IMR-90 (cell line): ENCODE measurements around the gene JAKMIP2. TPM values are rescaled to one million over a fixed set of nuclear protein-coding genes. Genes with fewer than 3 reads are reported as not detected.
A peak's percentile ranks its signal among the peaks of the same experiment; 100 is the strongest.

Source experiments
- ATAC-seq: fragments of 200-7000 bp; cut with Tn5 transposase; 2 replicates; pipeline ENCODE4 v1.9.1; 2020; ENCODE audit warnings: low read depth, mild to moderate bottlenecking, moderate library complexity
- BruUV-seq: library from RNA; stranded (reverse); fragments of 400-500 nt; replicated peaks from 2 replicates; lab custom pipeline; 2021; lab: Mats Ljungman, UMichigan
- CTCF ChIA-PET: fragments of 300-600 bp; formaldehyde crosslinking; extraction: SDS; loops from one replicate; lab custom pipeline; 2021; ENCODE audit warnings: antibody characterized with exemption; lab: Yijun Ruan, JAX
- POLR2A ChIA-PET: fragments of 300-600 bp; sonication (Branson Sonifier 250); formaldehyde crosslinking; loops from one replicate; lab custom pipeline; 2022; ENCODE audit warnings: antibody characterized with exemption; ENCODE audit not compliant: unreplicated experiment; lab: Charles Lee
- DNase-seq: peaks from one replicate; pipeline ENCODE4 v3.0.0; 2013
- H2AFZ ChIP-seq: replicated peaks from 2 replicates; pipeline ENCODE3; 2013; ENCODE audit warnings: low read length, mild to moderate bottlenecking; ENCODE audit not compliant: poor library complexity
- H2AK5ac ChIP-seq: 2 replicates; pipeline ENCODE4 v1.6.1; 2013; ENCODE audit warnings: low read depth, low read length, inconsistent platforms
- H2AK9ac ChIP-seq: replicated peaks from 2 replicates; pipeline ENCODE3; 2013; ENCODE audit warnings: mild to moderate bottlenecking, low read depth, low read length, moderate library complexity; ENCODE audit not compliant: poor library complexity
- H2BK120ac ChIP-seq: 2 replicates; pipeline ENCODE4 v1.6.1; 2013; ENCODE audit warnings: low read depth, low read length, inconsistent platforms
- H2BK15ac ChIP-seq: 3 replicates; pipeline ENCODE4 v1.6.1; 2013; ENCODE audit warnings: low read depth, low read length, inconsistent platforms
- H2BK20ac ChIP-seq: 2 replicates; pipeline ENCODE4 v1.6.1; 2013; ENCODE audit warnings: low read depth, mild to moderate bottlenecking, inconsistent platforms, low read length, moderate library complexity
- H2BK5ac ChIP-seq: 2 replicates; pipeline ENCODE4 v1.6.1; 2013; ENCODE audit warnings: mild to moderate bottlenecking, low read depth, low read length, inconsistent platforms; ENCODE audit not compliant: poor library complexity, severe bottlenecking
- H3K14ac ChIP-seq: replicated peaks from 2 replicates; pipeline ENCODE4 v1.6.1; 2013; ENCODE audit warnings: low read depth, low read length, inconsistent platforms
- H3K18ac ChIP-seq: 2 replicates; pipeline ENCODE4 v1.6.1; 2013; ENCODE audit warnings: low read depth, low read length, control low read depth
- H3K23ac ChIP-seq: 2 replicates; pipeline ENCODE4 v1.6.1; 2013; ENCODE audit warnings: low read depth, low read length, inconsistent platforms
- H3K27ac ChIP-seq: 2 replicates; pipeline ENCODE4 v1.5.1; 2013; ENCODE audit warnings: mild to moderate bottlenecking, control low read depth, low read length; ENCODE audit not compliant: insufficient read depth
- H3K27me3 ChIP-seq: 2 replicates; pipeline ENCODE4 v1.6.1; 2013; ENCODE audit warnings: low read length; ENCODE audit not compliant: control insufficient read depth, insufficient read depth
- H3K36me3 ChIP-seq: 2 replicates; pipeline ENCODE4 v1.6.1; 2013; ENCODE audit warnings: low read length, mixed read lengths; ENCODE audit not compliant: control insufficient read depth, insufficient read depth
- H3K4ac ChIP-seq: 2 replicates; pipeline ENCODE4 v1.6.1; 2013; ENCODE audit warnings: low read depth, low read length, inconsistent platforms
- H3K4me1 ChIP-seq: 2 replicates; pipeline ENCODE4 v1.6.1; 2013; ENCODE audit warnings: low read length, mixed read lengths; ENCODE audit not compliant: control insufficient read depth, insufficient read depth
- H3K4me2 ChIP-seq: 2 replicates; pipeline ENCODE4 v1.6.1; 2013; ENCODE audit warnings: low read depth, mild to moderate bottlenecking, control low read depth, low read length, moderate library complexity
- H3K4me3 ChIP-seq: 2 replicates; pipeline ENCODE4 v1.5.1; 2013; ENCODE audit warnings: low read depth, mild to moderate bottlenecking, control low read depth, low read length, moderate library complexity; ENCODE audit not compliant: insufficient read depth
- H3K56ac ChIP-seq: 2 replicates; pipeline ENCODE4 v1.6.1; 2013; ENCODE audit warnings: low read length, inconsistent platforms; ENCODE audit not compliant: insufficient read depth; ENCODE audit errors: extremely low read depth
- H3K79me1 ChIP-seq, 2 experiments: 2 replicates each; pipeline ENCODE4 v1.6.1; 2013; ENCODE audit warnings: low read length in 2 of 2, inconsistent platforms in 1 of 2, low read depth in 1 of 2
- H3K9ac ChIP-seq: 2 replicates; pipeline ENCODE4 v1.6.1; 2013; ENCODE audit warnings: low read depth, low read length, control low read depth
- H3K9me1 ChIP-seq: 2 replicates; pipeline ENCODE4 v1.6.1; 2013; ENCODE audit warnings: low read length, inconsistent platforms; ENCODE audit not compliant: insufficient read depth
- H3K9me3 ChIP-seq: 2 replicates; pipeline ENCODE4 v1.6.1; 2013; ENCODE audit warnings: low read length; ENCODE audit not compliant: control insufficient read depth, insufficient read depth
- H4K20me1 ChIP-seq: 2 replicates; pipeline ENCODE4 v1.6.1; 2013; ENCODE audit warnings: low read length, inconsistent platforms; ENCODE audit not compliant: insufficient read depth
- H4K5ac ChIP-seq: 2 replicates; pipeline ENCODE4 v1.6.1; 2013; ENCODE audit warnings: mild to moderate bottlenecking, low read depth, low read length, control low read depth
- H4K8ac ChIP-seq, 2 experiments: 2 replicates each; pipeline ENCODE4 v1.6.1; 2013; ENCODE audit warnings: low read depth in 2 of 2, low read length in 2 of 2, control low read depth in 1 of 2, inconsistent platforms in 1 of 2
- H4K91ac ChIP-seq: 2 replicates; pipeline ENCODE4 v1.6.1; 2013; ENCODE audit warnings: low read depth, low read length, inconsistent platforms; ENCODE audit not compliant: insufficient read depth
- CEBPB ChIP-seq: IDR thresholded peaks from 2 replicates; pipeline ENCODE4 v1.6.1; 2012; ENCODE audit warnings: low read depth, low read length, improper control_type of control experiment
- CTCF ChIP-seq: conservative IDR thresholded peaks from 2 replicates; pipeline ENCODE4 v1.5.1; 2012; ENCODE audit warnings: mild to moderate bottlenecking, low read depth, low read length, improper control_type of control experiment
- WGBS, 2 experiments: methylation state at CpG; one replicate each; pipeline versions ENCODE4 v1.1.5 to v1.1.7; 2013; ENCODE audit warnings: missing lambda C conversion rate in 2 of 2; ENCODE audit not compliant: insufficient read length in 1 of 2; ENCODE audit errors: extremely low coverage in 2 of 2; 5-methylcytosine and 5-hydroxymethylcytosine counted together
- dilution Hi-C: fragments of 300-500 bp; cut with HindIII; formaldehyde crosslinking; loops from one replicate; pipeline ENCODE4 v1.14.3; 2018; ENCODE audit warnings: low sequenced_read_pairs; ENCODE audit not compliant: unreplicated experiment
- in situ Hi-C: fragments of 300-500 bp; cut with MboI; formaldehyde crosslinking; loops from 3 replicates; pipeline ENCODE4 v1.14.3; 2019; ENCODE audit warnings: low sequenced_read_pairs, inconsistent platforms, mixed read lengths
- intact Hi-C: fragments of 100-400 bp; cut with micrococcal nuclease; formaldehyde crosslinking; loops from 2 replicates; pipeline ENCODE4 v1.10.0; 2022
- polyA plus RNA-seq, 3 experiments: library from polyadenylated mRNA; depleted of rRNA; stranded (reverse); fragments of >200 nt; gene quantifications; 2 replicates each; pipeline ENCODE4 v1.2.3, GENCODE V29; 2012; ENCODE audit warnings: low replicate concordance in 1 of 3
- total RNA-seq: library from RNA; depleted of rRNA; stranded (reverse); fragments of >200 nt; gene quantifications from 2 replicates; pipeline ENCODE4 v1.2.3, GENCODE V29; 2012

The JAKMIP2 gene
- total and polyA plus RNA-seq, 2 of the 4 experiments (the other 2 are of a cell fraction), result under 0.01 TPM; not detected in 1

DNA sequence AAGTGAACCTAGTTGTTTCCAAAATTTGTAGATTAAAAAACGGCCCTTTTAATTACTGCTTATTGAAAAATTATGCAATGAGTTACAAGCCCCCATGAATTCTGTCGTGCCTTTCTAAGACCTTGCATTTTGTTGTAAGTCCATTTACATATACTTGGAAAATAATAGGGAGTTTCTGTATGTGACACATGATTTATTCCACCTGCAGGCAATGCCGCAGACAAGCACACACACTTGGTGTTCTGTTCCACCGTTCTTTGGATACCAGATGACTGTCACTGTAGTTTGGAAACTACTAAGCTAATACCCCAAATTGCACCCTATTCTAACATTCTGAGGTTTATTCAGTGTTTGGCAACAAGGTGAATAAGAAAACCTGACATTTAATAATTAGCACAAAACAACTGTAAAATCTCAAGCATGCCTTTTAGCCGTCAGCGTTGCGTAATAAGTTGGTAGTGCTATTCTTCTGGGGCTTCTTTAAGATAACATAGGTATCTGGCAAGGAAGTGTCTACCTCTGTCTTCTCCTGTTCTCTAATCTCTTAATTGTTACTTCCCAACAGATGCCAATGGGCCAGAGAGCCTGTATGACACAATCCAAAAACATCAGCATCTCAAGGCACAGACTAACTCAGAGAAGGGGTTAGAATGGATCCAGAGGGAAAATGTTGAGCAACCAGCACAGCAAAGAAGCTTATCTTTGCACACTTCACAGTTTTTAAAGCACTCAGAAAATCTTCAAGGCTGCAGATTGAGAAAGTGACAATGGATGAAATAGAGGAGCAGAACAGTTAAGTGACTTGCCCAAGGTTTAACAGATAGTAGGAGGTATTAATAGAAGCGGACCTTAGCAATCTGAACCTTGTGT lies 224.4 kb downstream of the JAKMIP2 start:
- peaks cover 2% of the 10 kb centered on the region for H3K27me3 ChIP-seq
- peak; percentile 28 for DNase-seq
- peaks cover 4% of the 10 kb centered on the region; the same call in 1 of the 2 replicates for H3K9me1 ChIP-seq
- no peak overlapping the region for H4K5ac ChIP-seq
- H3K4me2 ChIP-seq, result no peak overlapping the region
- peak; percentile 12; the same call in 1 of the 2 replicates for ATAC-seq
- no peak overlapping the region for H3K56ac ChIP-seq
- no peaks in the 10 kb centered on the region for H3K4me1 ChIP-seq
- peak overlapping the region; percentile 44; the same call in 1 of the 2 replicates for H3K14ac ChIP-seq
- H2AK9ac ChIP-seq, result no peak overlapping the region
- H2AFZ ChIP-seq, result no peak overlapping the region
- H3K4me3 ChIP-seq, result no peak overlapping the region
- H2AK5ac ChIP-seq, result no peak overlapping the region
- H3K27ac ChIP-seq, result no peak overlapping the region
- no peak overlapping the region for H2BK15ac ChIP-seq
- H3K4ac ChIP-seq, result no peak overlapping the region
- no TSS peak for BruUV-seq
- H3K23ac ChIP-seq, result peak overlapping the region; percentile 35; the same call in 1 of the 2 replicates
- in situ Hi-C loops, result no loop called here
- no peak overlapping the region for H4K8ac ChIP-seq
- no peaks in the 10 kb centered on the region for H3K36me3 ChIP-seq
- dilution Hi-C loops, result no loop called here
- WGBS, 2 experiments, result no CpG with 5 or more reads among the region's 8 CpGs
- no peak overlapping the region for H2BK5ac ChIP-seq
- H3K9me3 ChIP-seq, result no peaks in the 10 kb centered on the region
- ChIA-PET POLR2A (no interaction called here), CTCF (interaction anchor here (0.6 to 2.8 kb wide), 13 partner anchors 11 to 334 kb away, joined by 3 to 15 read pairs (median 4); no protein-coding TSS in a partner anchor)
- H4K91ac ChIP-seq, result no peak overlapping the region
- H3K18ac ChIP-seq, result no peak overlapping the region
- no peak overlapping the region for H3K9ac ChIP-seq
- 0 out of 2 replicates have a peak overlapping the region, but pooled peaks have one; percentile 33 for H2BK20ac ChIP-seq
- no peaks in the 10 kb centered on the region for H4K20me1 ChIP-seq
- intact Hi-C loops, result loop anchor here (2.0 to 5.0 kb wide), 2 partner anchors 93 to 156 kb away; no protein-coding TSS in a partner anchor
- H2BK120ac ChIP-seq, result 0 out of 2 replicates have a peak overlapping the region, but pooled peaks have one; percentile 2
- H3K79me1 ChIP-seq, result no peaks in the 10 kb centered on the region
- TF ChIP-seq CEBPB (peak; percentile 81), CTCF (no peak)
